ENCODE data around the gene ARHGAP6. TPM values are rescaled to one million over a fixed set of nuclear protein-coding genes. Genes with fewer than 3 reads are reported as not detected.
"Not testable (repeated sequence)": the region's sequence is repeated elsewhere in the genome, so short reads cannot be mapped to it uniquely, and the experiment has no call there.

The ARHGAP6 gene
- total RNA-seq, 1 donor from 2014 or later, result 0.78 TPM

DNA sequence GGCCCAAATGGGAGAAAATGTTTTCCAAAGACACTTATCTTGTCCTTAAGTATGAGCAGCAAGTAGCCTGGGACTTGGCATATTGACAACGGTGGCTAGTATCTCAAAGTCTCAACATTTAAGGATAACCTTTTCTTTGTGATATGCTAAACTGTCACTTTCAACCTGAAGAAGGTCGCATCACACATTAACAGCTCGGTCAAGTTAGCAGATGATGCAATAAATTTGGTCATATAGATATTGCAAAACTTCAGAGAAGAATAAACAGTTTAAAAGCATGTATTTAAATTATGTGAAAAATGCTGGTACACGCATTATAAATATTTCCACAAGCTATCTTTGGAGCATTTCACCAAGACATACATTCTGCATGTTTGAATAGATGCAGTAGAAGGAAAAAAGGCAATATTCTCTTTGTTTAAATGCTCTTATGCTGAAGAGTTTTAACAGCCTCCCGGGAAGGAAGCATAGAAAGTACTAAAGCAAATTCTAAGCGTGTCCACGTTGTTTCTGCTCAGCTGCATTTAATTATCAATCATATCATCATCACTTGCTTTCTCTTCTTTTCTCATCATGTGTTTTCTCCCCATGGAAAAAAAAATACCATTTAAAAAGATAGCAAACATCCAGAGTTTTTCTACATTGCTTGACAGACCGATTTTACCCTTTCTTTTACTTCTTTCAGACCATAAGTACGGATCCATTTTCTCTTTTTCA lies 24.2 kb downstream of the ARHGAP6 start:
- DNase-seq, result no peak

DNA sequence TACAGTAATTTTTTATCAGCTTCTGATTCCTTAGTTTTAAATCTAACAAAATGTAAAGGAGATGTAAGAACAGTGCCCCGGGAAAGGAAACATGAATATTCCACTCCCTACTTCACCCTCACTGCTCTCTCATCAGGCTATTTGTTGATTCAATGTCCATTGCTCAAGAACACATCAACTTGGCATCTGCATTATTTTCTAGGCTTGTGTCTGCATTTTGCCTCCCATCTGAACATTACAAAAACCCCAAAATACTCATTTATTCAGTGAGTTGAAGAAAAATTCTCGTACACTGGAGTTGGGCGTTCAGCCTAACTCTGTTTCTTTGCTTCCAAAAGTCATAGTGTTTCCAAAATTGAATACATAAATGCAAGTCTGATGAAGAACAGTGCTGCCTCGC lies 25.6 kb downstream of the ARHGAP6 start:
- DNase-seq, result no peak

DNA sequence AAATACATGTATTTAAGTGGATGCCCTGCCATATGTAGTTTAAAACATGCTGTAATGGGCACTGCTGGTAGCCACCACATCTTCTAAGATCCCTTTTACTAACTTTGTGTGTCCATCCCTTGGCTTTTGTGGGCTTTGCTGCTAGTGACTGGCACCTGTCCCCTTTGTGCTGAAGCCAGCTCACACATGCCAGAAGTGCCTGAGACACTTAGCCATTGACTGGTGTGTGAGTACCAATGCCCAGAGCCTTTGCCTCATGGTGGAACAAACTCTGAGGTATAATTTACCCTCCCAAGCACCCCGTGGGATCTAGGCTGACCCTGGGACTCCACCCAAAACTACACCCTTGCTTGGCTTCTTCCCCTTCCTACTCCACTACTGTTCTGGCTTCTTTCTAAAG lies 33.0 kb downstream of the ARHGAP6 start:
- DNase-seq, result no peak

DNA sequence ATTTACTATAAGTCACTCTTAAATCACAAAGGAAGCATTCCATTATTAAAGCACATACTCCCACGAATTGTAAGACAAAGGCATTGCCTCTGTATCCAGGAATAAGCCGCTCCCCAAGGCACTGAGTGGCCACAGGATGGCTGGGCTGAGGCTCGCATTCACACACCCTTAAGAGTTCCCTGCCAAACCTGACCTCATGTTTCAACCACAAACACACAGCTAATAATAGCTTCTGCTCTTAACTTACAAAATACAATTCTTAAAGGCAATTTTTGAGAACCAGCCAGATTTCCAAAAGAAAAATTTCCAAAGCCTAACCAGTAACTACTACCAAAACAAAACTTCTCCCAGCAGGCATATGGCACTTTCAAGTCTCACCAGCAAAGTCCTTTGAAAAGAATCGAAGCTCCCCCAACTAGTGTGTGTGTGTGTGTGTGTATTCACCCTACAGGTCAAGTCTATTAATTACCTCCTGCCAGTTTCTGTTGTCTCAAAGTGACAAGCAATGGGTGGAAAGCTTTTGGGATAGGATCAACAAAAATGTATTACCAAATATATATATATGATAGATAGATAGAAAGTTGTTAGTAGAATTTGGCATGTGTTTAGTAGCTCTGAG lies 36.0 kb downstream of the ARHGAP6 start:
- DNase-seq, result no peak

DNA sequence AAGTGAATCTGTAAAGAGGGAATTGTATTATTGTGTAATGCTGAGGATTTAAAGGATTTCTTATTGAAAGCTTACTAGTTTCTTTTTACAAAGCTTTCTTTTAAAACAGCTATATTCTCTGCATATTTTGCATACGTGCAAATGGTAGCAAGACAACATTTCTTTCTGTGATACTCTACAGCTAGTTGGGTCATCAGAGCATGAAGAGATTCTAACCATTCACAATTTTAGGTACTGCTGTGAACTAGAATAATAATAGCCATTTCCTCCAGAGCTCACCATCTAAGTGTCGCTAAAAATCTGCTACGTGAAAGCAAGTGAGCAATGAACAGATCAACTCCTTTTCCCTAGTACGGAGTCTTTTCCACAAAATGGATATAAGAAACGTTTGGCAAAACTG lies 37.3 kb downstream of the ARHGAP6 start:
- no peak for DNase-seq

DNA sequence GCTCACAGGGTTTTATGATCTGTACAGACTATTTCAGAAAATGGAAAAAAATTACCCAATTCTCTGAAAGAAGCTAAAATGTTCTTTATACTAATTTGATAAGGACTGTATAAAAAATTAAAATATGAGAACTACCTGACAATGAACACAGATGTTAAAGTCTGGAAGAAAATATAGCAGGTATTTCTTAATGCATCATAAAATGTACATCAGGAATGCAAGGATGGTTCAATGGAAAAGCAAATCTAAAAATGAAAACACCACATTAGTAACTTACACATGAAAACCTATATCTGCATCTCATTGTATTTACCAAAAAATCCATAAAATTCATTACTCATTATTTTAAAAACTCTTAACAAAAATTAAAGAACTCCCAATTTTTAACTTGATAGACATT lies 39.4 kb downstream of the ARHGAP6 start:
- DNase-seq, result no peak

DNA sequence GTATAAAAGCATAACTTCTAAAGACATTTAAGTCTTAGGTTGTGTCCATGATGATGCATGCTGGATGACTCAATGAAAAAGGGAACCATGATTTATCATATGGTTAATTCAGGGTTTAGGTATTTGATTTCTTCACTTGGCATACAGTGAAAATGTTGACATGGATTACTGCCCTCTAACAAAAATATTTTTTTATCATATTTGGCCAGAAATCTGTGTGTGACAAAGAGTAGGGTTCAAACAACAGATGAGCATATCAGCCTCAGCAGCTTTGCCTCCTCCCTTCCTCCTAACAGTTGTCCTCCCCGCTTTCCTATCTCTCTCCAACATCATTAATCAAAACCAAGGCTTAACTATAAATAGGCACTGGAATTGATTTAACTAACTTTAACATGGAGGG lies 46.3 kb downstream of the ARHGAP6 start:
- DNase-seq, result no peak

DNA sequence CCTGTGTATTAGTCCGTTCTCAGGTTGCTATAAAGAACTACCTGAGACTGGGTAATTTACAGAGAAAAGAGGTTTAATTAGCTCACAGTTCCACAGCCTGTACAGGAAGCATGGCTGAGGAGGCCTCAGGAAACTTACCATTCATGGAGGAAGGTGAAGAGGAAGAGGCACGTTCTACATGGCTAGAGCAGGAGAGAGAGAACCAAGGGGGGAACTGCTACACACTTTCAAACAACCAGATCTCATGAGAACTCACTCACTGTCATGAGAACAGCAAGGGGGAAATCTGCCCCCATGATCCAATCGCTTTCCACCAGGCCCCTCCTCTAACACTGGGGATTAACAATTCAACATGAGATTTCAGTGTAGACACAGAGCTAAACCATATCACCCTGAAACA lies 51.5 kb downstream of the ARHGAP6 start:
- not testable (repeated sequence) for DNase-seq

DNA sequence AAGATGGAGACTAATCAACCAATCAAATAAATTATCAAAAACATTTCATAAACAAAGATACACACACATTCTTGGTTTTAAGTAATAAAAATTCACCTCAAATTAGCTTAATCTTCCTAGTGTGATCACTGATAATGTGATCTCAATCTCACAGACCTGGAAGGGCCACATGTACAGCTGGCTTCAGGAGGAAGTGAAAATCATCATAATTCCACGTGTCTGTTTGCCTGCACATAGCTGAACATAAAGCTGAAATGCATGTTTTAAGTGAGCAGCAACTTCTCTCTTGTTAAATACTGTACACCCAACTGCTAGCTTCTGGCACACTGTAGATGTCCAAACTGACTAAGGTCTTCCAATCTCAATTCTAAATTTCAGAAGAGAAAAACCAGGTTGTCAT lies 53.8 kb downstream of the ARHGAP6 start:
- DNase-seq, result no peak

DNA sequence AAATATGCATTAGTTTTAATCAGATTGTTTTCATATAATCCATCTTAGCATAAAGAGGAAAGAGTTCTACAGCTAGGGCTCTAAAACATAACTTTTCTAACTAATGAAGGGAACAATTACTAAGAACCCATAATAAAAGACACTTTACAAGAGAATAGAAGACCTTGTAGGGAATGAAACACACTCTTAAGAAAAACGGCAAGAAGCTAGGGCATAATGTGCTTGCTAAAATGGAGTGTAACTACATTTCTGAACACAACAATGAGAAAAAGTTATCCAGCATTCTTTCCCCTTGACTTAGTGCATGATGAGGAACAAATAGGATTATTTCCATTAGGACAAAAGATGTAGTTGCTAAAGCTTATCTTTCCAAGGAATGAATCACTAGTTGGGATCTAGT lies 54.6 kb downstream of the ARHGAP6 start:
- no peak for DNase-seq

DNA sequence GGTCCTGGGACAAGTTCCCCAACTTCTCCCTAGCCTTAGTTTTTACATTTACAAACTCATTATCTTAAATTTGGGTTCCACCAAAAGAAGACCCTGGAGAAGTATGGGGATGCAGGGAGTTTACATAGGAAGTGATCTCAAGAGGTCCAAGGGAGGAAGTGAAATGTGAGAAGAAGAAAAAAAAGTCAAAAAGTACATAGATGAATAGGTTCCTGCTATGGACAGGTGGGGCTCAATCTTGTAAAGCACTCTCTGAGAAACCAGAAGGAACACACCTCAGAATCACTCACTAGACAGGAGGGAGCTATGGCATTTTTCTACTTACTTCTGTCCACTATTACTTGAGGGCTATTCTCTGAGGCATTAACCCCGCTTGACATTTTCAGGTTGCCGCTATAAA lies 56.6 kb downstream of the ARHGAP6 start:
- no peak for DNase-seq

DNA sequence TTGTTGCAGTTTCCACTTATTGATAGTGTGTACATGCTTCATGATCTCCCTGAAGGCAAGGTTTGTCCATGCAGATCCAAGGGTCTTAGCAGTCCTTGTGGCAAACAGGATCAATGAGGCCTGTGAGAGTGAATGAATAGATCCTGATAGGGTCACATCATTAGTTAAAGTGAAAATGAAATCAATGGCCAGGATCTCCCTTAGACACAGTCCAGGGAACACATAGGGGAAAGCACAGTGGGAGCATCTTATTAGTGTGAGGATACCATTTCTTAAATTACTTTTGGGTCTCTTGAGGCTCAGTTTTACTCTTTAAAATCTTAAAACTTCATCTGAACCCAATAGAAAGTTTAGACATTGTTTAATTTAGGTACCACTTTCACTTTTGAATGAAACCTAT lies 59.3 kb downstream of the ARHGAP6 start:
- DNase-seq, result no peak

DNA sequence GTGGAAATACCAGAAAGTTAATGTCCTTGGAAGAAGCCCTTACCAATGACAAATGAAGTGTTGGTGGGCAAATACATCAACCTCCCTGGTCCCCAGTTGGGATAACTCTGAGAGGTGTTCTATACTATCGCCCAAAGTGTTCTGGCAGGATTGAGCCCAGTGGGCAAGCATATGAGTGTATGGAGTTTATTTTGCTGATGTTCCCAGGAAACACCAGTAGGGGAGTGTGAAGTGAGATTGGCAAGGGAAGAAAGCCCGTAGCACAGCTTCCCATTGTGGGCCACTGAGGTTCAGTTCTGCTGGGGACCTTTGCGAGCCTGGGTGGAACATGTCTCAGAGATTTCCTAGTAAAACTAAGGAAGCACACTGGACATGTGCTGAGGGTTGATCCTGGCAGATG lies 65.1 kb downstream of the ARHGAP6 start:
- no peak for DNase-seq

DNA sequence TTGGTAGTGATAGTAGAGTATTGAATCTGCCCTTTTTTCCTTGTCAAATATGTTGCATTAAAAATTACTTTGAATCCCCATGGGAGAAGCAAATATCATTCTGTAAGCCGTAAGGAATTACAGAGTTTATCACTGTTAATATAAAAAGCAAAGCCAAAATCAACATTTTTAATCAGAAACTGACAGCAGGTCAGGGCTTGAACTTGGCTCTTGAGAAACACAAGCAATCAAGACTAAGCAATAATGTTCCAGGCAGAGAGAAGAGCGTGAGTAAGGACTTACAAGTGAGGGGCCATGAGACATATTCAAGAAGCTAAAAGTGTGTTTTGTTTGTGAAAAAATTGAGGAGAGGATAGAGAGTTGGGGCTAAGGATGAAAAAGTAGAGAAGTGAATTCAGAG lies 68.2 kb downstream of the ARHGAP6 start:
- DNase-seq, result no peak

DNA sequence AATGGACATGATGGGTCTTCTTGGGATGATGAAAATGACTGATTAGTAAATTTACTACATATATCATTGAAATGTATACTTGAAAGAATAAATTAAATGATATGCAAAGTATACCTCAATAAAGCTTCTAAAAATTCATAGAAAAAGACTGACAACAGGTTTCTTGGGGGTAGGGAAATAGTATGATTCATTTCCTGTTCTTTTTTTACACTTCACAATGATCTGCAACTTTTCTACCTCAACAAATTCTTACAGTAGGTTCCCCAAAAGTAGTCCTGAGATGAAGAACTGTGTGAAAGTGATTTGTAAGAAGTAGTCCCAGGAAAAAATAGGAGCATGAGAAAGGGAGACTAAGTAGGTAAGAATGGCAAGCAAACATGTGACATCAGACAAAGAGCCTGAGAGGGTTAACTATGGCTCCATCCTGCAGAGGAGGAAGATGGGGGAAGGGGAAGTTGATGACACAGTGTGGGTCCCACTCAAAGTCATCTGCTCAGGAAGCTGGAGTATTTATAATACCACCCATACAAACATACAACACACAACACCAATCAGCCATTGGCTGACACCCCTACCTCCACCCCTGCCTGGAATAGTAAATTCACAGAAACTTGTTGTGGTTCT lies 73.9 kb downstream of the ARHGAP6 start:
- no peak for DNase-seq

DNA sequence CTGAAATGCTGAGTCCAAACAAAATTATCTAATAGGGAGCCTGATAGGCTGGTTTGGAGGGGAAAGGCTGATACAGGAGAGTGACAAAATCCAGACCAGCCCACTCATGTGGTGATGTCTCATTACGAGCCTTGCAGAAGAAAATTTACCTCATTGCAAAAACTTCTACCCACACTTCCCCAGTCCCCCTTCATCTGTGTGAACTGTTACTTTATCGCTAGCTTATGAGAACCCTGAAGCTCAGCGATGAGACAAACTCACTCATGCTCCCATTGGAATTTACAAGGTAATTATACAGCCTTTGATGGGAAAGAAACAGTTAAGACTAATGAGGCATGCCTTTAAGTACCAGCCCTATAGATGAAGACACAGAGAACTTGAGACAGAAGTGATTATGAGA lies 76.1 kb downstream of the ARHGAP6 start:
- no peak for DNase-seq

DNA sequence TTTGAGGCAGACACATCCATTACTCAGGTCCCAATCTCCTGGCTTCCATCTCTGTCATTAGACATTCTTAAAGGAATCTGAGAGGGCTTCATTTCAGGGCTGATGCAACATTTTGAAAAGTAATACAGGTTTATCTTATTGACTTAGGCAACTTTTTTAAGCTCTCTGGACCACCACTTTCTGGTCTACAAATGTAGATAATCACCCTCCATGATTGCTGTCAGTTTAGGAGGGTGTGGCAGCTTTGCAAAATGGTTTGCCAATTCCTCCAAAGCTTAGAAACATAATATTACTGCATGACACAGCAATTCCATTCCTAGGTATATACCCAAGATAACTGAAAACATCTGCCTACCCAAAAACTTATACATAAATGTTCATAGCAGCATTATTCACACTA lies 77.6 kb downstream of the ARHGAP6 start:
- DNase-seq, result no peak

DNA sequence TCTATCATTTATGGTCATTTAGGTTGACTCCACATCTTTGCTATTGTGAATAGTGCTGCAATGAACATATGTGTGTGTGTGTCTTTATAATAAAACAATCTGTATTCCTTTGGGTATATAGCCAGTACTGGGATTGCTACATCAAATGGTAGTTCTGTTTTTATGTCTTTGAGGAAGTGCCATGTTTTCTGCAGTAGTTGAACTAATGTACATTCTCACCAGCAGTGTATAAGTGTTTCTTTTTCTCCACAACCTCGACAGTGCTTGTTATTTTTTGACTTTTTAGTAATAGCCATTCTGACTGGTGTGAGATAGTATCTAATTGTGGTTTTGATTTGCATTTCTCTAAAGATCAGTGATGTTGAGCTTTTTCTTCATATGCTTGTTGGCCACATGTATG lies 80.5 kb downstream of the ARHGAP6 start:
- no peak for DNase-seq

DNA sequence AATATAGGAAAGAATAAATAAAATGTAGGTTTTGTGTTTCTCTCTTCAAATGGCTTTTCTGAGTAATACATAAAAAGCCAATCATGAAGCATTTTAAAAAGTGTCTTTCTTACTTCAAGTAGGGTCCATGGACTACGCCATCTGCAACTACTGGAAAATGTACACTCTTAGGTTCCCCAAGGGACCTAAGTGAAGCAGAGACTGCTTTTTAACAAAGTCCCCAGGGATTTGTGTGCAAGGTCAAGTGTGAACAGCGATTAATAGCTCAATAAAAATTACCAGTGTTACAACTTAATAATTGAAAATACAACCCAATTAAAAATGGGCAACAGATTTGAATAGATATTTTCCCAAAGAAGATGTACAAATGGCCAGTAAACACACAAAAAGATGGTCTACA lies 84.9 kb downstream of the ARHGAP6 start:
- DNase-seq, result no peak

DNA sequence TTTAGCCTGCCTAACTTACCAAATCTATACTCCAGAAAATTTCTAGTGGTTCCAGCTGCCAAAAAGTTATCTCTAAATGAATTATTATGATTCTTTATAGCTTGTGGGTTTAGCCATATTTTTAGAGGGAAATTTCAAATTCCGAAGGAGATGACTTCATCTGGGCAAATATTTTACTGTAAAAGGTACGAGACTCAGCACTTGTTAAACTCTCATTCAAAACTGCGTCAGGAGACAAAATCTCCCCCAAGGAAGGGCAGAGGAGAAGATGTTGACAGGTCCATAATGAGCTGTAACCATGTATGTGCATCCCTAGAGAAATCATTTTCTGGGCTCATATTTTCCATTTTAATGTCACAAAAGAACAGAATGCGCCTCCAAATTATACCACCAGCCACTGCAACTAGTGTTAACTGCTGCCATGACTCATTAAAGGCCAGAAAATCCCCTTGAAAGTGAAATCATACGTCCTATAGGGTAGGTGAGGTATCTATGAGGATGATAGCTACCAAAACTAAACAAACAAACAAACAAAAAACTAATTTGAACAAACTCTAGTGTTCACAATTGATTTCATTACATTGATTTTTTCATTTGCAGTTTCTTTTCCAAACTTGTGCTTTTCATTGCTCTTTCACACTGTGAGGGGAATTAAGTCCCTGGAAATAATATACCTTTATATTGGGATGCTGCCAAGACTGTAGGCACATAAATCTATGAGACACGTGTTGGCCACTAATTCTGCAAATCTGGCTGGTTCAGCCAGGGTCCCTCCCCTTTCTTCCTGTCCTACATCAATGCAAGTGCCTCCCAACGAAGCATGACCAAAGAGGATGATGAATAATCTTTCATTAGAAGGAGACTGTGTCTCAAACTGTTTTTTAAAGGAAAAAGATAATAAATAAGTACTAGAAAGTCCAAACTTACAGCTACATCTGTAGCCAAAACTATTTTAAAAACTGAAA lies 85.8 kb downstream of the ARHGAP6 start:
- DNase-seq, result no peak

DNA sequence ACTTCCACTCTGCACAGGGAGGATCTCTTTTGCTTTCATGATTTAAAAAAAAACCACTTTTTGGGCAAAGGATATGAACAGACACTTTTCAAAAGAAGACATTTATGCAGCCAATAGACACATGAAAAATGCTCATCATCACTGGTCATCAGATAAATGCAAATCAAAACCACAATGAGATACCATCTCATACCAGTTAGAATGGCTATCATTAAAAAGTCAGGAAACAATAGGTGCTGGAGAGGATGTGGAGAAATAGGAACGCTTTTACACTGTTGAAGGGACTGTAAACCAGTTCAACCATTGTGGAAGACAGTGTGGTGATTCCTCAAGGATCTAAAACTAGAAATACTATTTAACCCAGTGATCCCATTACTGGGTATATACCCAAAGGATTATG lies 87.4 kb downstream of the ARHGAP6 start:
- DNase-seq, result not testable (repeated sequence)

DNA sequence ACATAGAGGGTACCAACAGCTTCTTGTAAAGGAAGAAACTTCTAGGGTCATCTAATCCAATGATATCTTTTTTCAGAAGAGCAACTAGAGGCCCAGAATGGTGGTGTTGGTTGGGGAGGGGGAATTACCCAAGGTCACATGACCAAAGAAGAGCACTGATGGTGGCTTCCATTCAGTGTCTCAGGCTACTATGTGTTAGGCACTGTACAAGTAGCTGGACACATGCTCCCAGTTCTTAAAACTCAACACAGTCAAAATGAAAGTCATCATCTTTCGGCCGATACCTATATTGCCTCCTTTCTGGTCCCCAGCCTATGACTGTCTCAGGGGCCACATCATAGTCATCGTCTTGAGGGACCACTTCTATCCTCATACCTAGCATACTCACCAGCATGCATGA lies 88.1 kb downstream of the ARHGAP6 start:
- DNase-seq, result no peak

DNA sequence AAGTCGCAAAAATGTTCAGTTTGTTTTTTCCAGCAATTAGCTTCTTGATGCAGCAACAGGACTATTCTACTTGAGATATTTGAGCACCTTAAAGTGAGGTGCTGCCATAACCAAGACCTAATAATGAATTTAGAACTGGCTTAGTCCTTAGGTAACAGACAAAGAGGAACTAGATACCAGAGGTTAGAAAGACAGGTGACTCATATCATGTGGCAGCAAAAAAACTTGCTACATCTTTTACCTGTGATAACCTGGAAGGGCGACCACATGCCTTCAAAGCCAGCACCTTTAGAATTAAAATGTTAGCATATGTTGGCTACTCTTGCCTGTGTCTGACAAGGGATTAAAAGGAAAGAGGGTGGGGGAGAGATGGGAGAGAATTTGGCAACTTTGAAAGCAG lies 90.4 kb downstream of the ARHGAP6 start:
- no peak for DNase-seq

All from occipital lobe (tissue), 2 donors.